Neuronal stem cell (in vitro differentiated cells): ENCODE measurements around the gene ZFHX3.

Experiments used
- DNase-seq: peaks from one replicate; pipeline ENCODE4 v3.0.0-alpha.2; 2013; ENCODE audit warnings: low spot score
- H2AFZ ChIP-seq: one replicate; pipeline ENCODE4 v1.6.1; 2013; ENCODE audit warnings: mild to moderate bottlenecking, low read length, inconsistent platforms
- H2AK5ac ChIP-seq: 2 replicates; pipeline ENCODE4 v1.6.1; 2013; ENCODE audit warnings: low read depth, mild to moderate bottlenecking, inconsistent platforms, low read length, moderate library complexity, mixed read lengths
- H2BK120ac ChIP-seq: 2 replicates; pipeline ENCODE4 v1.6.1; 2013; ENCODE audit warnings: low read depth, mild to moderate bottlenecking, inconsistent platforms, low read length, moderate library complexity, mixed read lengths
- H2BK12ac ChIP-seq: one replicate; pipeline ENCODE4 v1.6.1; 2013; ENCODE audit warnings: low read length, inconsistent platforms
- H2BK15ac ChIP-seq: 2 replicates; pipeline ENCODE4 v1.6.1; 2013; ENCODE audit warnings: mild to moderate bottlenecking, low read length, inconsistent platforms, mixed read lengths
- H2BK5ac ChIP-seq: one replicate; pipeline ENCODE4 v1.6.1; 2013; ENCODE audit warnings: inconsistent platforms, mild to moderate bottlenecking, low read length, moderate library complexity
- H3K14ac ChIP-seq: one replicate; pipeline ENCODE4 v1.6.1; 2013; ENCODE audit warnings: low read length, inconsistent platforms
- H3K18ac ChIP-seq: 2 replicates; pipeline ENCODE4 v1.6.1; 2013; ENCODE audit warnings: low read length, inconsistent platforms
- H3K23ac ChIP-seq: 2 replicates; pipeline ENCODE4 v1.6.1; 2013; ENCODE audit warnings: low read depth, mild to moderate bottlenecking, mixed read lengths, low read length, inconsistent platforms; ENCODE audit not compliant: poor library complexity
- H3K27ac ChIP-seq: replicated peaks from 3 replicates; pipeline ENCODE4 v1.5.1; 2013; ENCODE audit warnings: low read length, inconsistent platforms
- H3K27me3 ChIP-seq, 3 experiments: 2 replicates each; pipeline ENCODE4 v1.6.1; 2013; ENCODE audit warnings: low read length in 3 of 3, mild to moderate bottlenecking in 2 of 3, inconsistent platforms in 1 of 3, low read depth in 1 of 3, mixed read lengths in 1 of 3, moderate library complexity in 1 of 3; ENCODE audit not compliant: control insufficient read depth in 3 of 3, insufficient read depth in 3 of 3
- H3K36me3 ChIP-seq, 2 donors: replicated peaks in 1 of 2; 2 replicates each; pipeline ENCODE4 v1.6.1; 2013; ENCODE audit warnings: low read length in 2 of 2; ENCODE audit not compliant: control insufficient read depth in 2 of 2, insufficient read depth in 2 of 2
- H3K4ac ChIP-seq: 2 replicates; pipeline ENCODE4 v1.6.1; 2013; ENCODE audit warnings: inconsistent platforms, mild to moderate bottlenecking, low read length, moderate library complexity
- H3K4me1 ChIP-seq, 2 donors: 1 replicate in 1 of 2; 2 replicates in 1 of 2; pipeline ENCODE4 v1.6.1; 2013; ENCODE audit warnings: low read length in 2 of 2, low read depth in 1 of 2; ENCODE audit not compliant: control insufficient read depth in 2 of 2, insufficient read depth in 1 of 2
- H3K4me2 ChIP-seq: one replicate; pipeline ENCODE4 v1.6.1; 2013; ENCODE audit warnings: mild to moderate bottlenecking, low read length, inconsistent platforms; ENCODE audit not compliant: insufficient read depth, poor library complexity, severe bottlenecking
- H3K4me3 ChIP-seq, 2 donors: 2 replicates each; pipeline ENCODE4 v1.5.1; 2013; ENCODE audit warnings: low read length in 2 of 2, mild to moderate bottlenecking in 2 of 2, inconsistent platforms in 1 of 2, moderate library complexity in 1 of 2
- H3K79me1 ChIP-seq: one replicate; pipeline ENCODE4 v1.6.1; 2013; ENCODE audit warnings: low read depth, mild to moderate bottlenecking, inconsistent platforms, low read length, moderate library complexity
- H3K9ac ChIP-seq: one replicate; pipeline ENCODE4 v1.6.1; 2013; ENCODE audit warnings: mild to moderate bottlenecking, low read depth, low read length, inconsistent platforms; ENCODE audit not compliant: poor library complexity
- H3K9me3 ChIP-seq, 2 donors: replicated peaks in 1 of 2; 2 replicates each; pipeline versions ENCODE3 to v1.6.1; 2013; ENCODE audit warnings: low read length in 2 of 2, mild to moderate bottlenecking in 2 of 2, inconsistent platforms in 1 of 2, low read depth in 1 of 2, mixed read lengths in 1 of 2, moderate library complexity in 1 of 2; ENCODE audit not compliant: control insufficient read depth in 2 of 2, insufficient read depth in 1 of 2
- H4K8ac ChIP-seq: one replicate; pipeline ENCODE4 v1.6.1; 2013; ENCODE audit warnings: low read depth, mild to moderate bottlenecking, inconsistent platforms, low read length, moderate library complexity
- H4K91ac ChIP-seq: one replicate; pipeline ENCODE4 v1.6.1; 2013; ENCODE audit warnings: low read length, low read depth, mild to moderate bottlenecking, inconsistent platforms; ENCODE audit not compliant: poor library complexity
- WGBS, 2 donors: extraction: QIAGEN DNeasy Blood & Tissue Kit; methylation state at CpG; one replicate each; pipeline ENCODE4 v1.1.7; 2013; ENCODE audit warnings: missing lambda C conversion rate in 2 of 2, mixed read lengths in 1 of 2; ENCODE audit not compliant: insufficient read length in 2 of 2, insufficient replicate concordance in 1 of 2; ENCODE audit errors: extremely low coverage in 2 of 2; 5-methylcytosine and 5-hydroxymethylcytosine counted together

ZFHX3 gene

DNA sequence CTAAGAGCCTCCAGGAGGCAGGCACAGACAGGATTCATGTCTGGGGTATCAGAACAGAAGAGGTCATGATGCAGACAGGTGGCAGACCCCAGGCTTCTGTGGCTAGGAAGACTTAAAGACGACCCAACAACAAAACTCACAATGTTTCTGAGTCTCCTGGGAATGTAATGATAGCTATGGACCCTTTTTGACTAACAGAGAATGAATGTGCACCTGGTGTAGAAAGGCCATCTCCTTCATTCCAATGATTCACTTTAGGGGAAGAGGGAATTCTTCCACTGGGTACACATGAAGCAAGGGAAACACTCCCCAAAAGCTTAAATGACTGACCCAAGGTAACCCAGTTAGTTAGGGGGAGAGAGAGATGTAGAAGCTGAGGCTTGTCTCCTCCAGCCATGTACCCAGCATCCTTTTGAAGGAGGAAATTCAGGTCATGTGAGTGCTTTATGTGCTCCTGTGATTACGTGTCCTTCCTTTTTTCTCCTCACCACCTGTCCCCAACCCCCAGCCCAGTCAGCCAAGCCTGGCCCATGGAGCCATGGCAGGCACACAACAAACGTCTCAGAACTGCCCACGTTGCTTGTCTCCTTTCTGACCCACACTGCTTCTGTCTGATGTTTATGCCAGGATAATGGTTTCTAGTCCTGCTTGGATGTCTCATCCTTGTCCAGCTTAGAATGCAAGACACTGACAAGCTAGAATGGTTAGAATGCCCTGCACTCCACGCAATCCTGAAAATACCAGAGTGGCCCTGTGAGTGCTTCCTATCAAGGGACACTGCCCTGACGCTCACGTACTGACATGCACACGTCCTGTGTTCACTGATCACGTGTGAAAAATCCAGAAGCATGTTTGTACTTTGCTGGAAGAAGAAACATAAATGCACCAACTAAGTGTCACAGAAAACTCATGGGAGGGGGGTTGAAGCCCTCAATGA lies 156.4 kb downstream of the ZFHX3 start:
- Histone ChIP-seq H3K18ac (no peak overlapping the region), H2BK5ac (no peak overlapping the region), H3K4me1 (peaks cover 7 to 17% of the 10 kb centered on the region in 2 donors), H3K14ac (no peak overlapping the region), H2AK5ac (no peak overlapping the region), H3K23ac (no peak overlapping the region), H4K8ac (no peak overlapping the region), H3K4me2 (no peak overlapping the region), H3K9ac (no peak overlapping the region), H2BK15ac (no peak overlapping the region), H3K27ac (no peak overlapping the region), H2BK120ac (no peak overlapping the region), H2AFZ (no peak overlapping the region), H3K4me3 (no peak overlapping the region), H3K79me1 (no peaks in the 10 kb centered on the region), H3K9me3 (peaks cover 0 to 5% of the 10 kb centered on the region in 2 donors), H2BK12ac (no peak overlapping the region), H3K4ac (no peak overlapping the region), H3K36me3 (peaks cover 4 to 87% of the 10 kb centered on the region in 2 donors), H3K27me3 (no peaks in the 10 kb centered on the region), H4K91ac (no peak overlapping the region)
- no CpG with 5 or more reads among the region's 9 CpGs for WGBS, 2 donors
- no peak for DNase-seq

DNA sequence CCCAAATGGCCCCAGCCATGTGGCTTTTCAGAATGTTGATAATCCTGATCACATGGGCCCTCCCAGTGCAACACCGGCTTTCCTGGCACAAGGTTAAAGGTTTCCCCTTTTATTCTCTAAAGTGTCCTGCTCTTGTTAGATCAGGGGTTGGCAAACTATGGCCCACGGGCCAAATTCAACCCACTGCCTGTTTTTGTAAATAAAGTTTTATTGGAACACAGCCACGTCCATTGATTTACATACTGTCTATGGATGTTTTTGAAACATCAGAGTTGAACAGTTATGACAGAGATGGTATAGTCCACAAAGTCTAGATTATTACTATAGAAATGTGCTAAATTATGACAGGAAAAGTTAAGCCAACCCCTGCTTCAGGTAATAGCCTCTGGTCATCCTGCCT lies 157.3 kb downstream of the ZFHX3 start:
- Histone ChIP-seq H3K4me3 (no peak overlapping the region), H4K8ac (no peak overlapping the region), H3K4ac (no peak overlapping the region), H3K14ac (no peak overlapping the region), H2BK15ac (no peak overlapping the region), H3K23ac (no peak overlapping the region), H3K9me3 (peaks cover 0 to 5% of the 10 kb centered on the region in 2 donors), H2AFZ (no peak overlapping the region), H3K4me2 (no peak overlapping the region), H2AK5ac (no peak overlapping the region), H3K79me1 (no peaks in the 10 kb centered on the region), H3K36me3 (peaks cover 4 to 93% of the 10 kb centered on the region in 2 donors), H2BK5ac (no peak overlapping the region), H3K9ac (no peak overlapping the region), H3K4me1 (peaks cover 11 to 15% of the 10 kb centered on the region in 2 donors), H3K18ac (no peak overlapping the region), H2BK120ac (no peak overlapping the region), H4K91ac (no peak overlapping the region), H3K27me3 (no peaks in the 10 kb centered on the region), H2BK12ac (no peak overlapping the region), H3K27ac (no peak overlapping the region)
- no peak for DNase-seq
- no CpG with 5 or more reads among the region's 3 CpGs for WGBS, 2 donors

DNA sequence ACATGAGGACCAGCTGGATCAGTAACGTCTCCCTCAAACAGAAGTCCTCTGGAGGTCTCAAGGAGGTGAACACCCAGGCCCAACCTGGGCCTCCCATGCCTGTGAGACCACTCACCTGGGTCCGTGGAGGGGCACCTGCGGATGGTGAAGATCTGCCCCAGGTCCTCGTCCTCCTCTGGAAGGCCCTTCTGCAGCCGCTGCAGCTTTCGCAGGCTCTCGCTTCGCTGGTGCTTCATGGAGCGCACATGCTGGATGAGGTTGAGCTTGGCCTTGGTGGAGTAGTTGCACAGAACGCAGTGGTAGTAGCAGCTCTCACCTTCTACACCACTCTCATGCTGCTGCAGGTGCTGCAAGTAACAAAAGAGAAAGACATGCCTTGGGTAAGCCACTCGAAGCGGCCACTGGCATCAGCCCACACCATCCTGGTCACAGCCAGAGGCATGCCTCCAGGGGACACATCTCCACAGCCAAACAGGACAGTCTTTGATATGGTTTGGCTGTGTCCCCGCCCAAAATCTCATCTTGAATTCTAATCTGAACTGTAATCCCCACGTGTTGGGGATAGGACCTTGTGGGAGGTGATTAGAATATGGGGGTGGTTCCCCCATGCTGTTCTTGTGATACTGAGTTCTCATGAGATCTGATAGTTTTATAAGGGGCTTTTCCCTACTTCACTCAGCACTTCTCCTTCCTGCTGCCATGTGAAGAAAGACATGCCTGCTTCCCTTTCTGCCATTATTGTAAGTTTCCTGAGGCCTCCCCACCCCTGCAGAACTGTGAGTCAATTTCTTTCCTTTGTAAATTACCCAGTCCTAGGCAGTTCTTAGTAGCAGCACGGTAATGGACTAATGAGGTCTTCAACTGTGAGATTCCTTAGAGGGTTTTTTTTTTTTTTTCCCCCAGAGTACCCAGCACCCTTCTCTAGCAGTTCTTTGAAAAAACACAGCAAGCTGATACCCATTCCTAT lies 158.0 kb downstream of the ZFHX3 start:
- Histone ChIP-seq H3K27ac (no peak overlapping the region), H3K27me3 (no peaks in the 10 kb centered on the region), H3K18ac (no peak overlapping the region), H2BK12ac (no peak overlapping the region), H3K4me3 (no peak overlapping the region), H3K36me3 (peaks cover 4 to 93% of the 10 kb centered on the region in 2 donors), H3K14ac (no peak overlapping the region), H2AFZ (no peak overlapping the region), H4K8ac (no peak overlapping the region), H3K4me2 (no peak overlapping the region), H3K4me1 (peaks cover 11 to 13% of the 10 kb centered on the region in 2 donors), H3K4ac (no peak overlapping the region), H3K9ac (no peak overlapping the region), H2BK15ac (no peak overlapping the region), H4K91ac (no peak overlapping the region), H3K9me3 (peaks cover 0 to 5% of the 10 kb centered on the region in 2 donors), H3K23ac (no peak overlapping the region), H2BK5ac (no peak overlapping the region), H3K79me1 (no peaks in the 10 kb centered on the region), H2AK5ac (no peak overlapping the region), H2BK120ac (no peak overlapping the region)
- WGBS, 2 donors = no CpG with 5 or more reads among the region's 15 CpGs
- no peak for DNase-seq
